Right hindlimb (tissue), 1 donor: Measurements from ENCODE around the gene OR11G2.
"Not testable (repeated sequence)": the region's sequence is repeated elsewhere in the genome, so short reads cannot be mapped to it uniquely, and the experiment has no call there.

Experiments
- DNase-seq: peaks from one replicate; pipeline ENCODE4 v3.0.0-alpha.2; 2018

The OR11G2 gene

DNA sequence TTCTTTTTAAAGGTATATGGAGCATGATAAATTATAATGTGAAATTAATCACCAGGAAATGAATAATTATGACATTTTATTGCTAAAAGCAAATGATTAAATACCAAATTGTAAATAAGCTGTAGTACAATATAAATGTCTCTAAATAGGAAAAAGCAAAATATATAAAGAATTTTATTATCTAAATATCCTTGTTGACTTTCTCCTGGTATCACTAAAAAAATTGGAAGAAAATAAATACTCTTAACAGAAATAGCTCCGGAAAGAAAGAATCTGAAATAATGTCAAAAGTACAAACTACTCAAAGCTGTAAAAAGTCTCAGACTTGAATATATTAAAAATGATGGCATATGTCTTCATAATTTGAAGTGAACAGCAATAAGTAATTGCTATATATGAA, 38.0 kb downstream of the OR11G2 start, which contains the start of gene OR11H7:
OR11H7 (plus strand) TSS at position 301 of the 400 bp plus-strand sequence.
- DNase-seq = no peak

DNA sequence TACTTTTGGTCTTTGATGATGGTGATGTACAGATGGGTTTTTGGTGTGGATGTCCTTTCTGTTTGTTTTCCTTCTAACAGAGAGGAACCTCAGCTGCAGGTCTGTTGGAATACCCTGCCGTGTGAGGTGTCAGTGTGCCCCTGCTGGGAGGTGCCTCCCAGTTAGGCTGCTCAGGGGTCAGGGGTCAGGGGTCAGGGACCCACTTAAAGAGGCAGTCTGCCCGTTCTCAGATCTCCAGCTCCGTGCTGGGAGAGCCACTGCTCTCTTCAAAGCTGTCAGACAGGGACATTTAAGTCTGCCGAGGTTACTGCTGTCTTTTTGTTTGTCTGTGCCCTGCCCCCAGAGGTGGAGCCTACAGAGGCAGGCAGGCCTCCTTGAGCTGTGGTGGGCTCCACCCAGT, 44.7 kb downstream of the OR11G2 start:
- not testable (repeated sequence) for DNase-seq

DNA sequence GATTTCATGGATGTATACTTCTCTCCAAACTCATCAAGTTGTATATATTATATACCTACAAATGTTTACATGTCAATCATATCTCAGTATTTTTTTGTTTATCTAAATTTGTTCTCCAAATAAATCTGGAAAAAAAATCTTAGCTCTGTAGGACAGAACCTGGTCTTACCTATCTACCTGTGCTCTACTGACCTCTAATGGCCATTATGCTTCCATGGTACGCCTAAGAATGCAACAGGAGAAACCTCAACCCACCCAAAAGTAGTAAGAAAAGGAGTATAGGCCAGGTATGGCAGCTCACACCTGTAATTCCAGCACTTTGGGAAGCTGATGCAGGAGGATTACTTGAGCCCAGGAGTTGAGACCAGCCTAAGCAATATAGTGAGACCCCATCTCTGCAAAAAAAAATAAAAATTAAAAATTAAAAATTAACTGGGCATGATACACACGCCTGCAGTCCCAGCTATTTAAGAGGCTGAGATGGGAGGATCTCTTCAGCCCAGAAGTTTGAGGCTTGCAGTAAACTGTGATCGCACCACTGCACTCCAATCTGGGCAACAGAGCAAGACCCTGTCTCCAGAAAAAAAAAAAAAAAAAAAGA, 57.0 kb downstream of the OR11G2 start:
- no peak for DNase-seq
